MM.1S (cell line): ENCODE results near the gene MYO1C.

ENCODE experiments used
- DNase-seq: peaks from one replicate; pipeline ENCODE4 v3.0.0-alpha.2; 2015
- H2AFZ ChIP-seq: fragments of 300-600 bp; sonication (generic); 2 replicates; pipeline ENCODE4 v1.6.0; 2016; ENCODE audit warnings: antibody characterized with exemption, low read length
- H3F3A ChIP-seq: fragments of 300-600 bp; sonication (generic); 2 replicates; pipeline ENCODE4 v1.6.1; 2016; ENCODE audit warnings: mild to moderate bottlenecking, antibody characterized with exemption, low read length, moderate library complexity, mixed read lengths; ENCODE audit not compliant: insufficient read depth
- H3K27ac ChIP-seq: fragments of 300-600 bp; sonication (generic); 2 replicates; pipeline ENCODE4 v1.5.1; 2016; ENCODE audit warnings: mild to moderate bottlenecking, low read length
- H3K27me3 ChIP-seq: fragments of 300-600 bp; sonication (generic); replicated peaks from 2 replicates; pipeline ENCODE4 v1.6.0; 2016; ENCODE audit warnings: low read length; ENCODE audit not compliant: insufficient read depth
- H3K36me3 ChIP-seq: fragments of 300-600 bp; sonication (generic); replicated peaks from 2 replicates; pipeline ENCODE4 v1.6.1; 2016; ENCODE audit warnings: mild to moderate bottlenecking, low read length, mixed read lengths; ENCODE audit not compliant: insufficient read depth
- H3K4me1 ChIP-seq: fragments of 300-600 bp; sonication (generic); 2 replicates; pipeline ENCODE4 v1.6.1; 2016; ENCODE audit warnings: low read length, mixed read lengths
- H3K4me2 ChIP-seq: fragments of 300-600 bp; sonication (generic); 2 replicates; pipeline ENCODE4 v1.6.0; 2016; ENCODE audit warnings: low read depth, low read length
- H3K4me3 ChIP-seq: fragments of 300-600 bp; sonication (generic); 2 replicates; pipeline ENCODE4 v1.5.1; 2016; ENCODE audit warnings: low read length, mixed read lengths
- H3K79me2 ChIP-seq: fragments of 300-600 bp; sonication (generic); 2 replicates; pipeline ENCODE4 v1.6.1; 2016; ENCODE audit warnings: mixed run types, low read length, mixed read lengths
- H3K9ac ChIP-seq: fragments of 300-600 bp; sonication (generic); 2 replicates; pipeline ENCODE4 v1.6.1; 2016; ENCODE audit warnings: low read length, mixed read lengths
- H3K9me2 ChIP-seq: fragments of 300-600 bp; sonication (generic); replicated peaks from 2 replicates; pipeline ENCODE4 v1.6.1; 2016; ENCODE audit warnings: mild to moderate bottlenecking, low read length, mixed read lengths; ENCODE audit not compliant: insufficient read depth
- H3K9me3 ChIP-seq: fragments of 300-600 bp; sonication (generic); replicated peaks from 2 replicates; pipeline ENCODE4 v1.6.1; 2016; ENCODE audit warnings: mild to moderate bottlenecking, low read length, mixed read lengths; ENCODE audit not compliant: insufficient read depth
- H4K20me1 ChIP-seq: fragments of 300-600 bp; sonication (generic); 2 replicates; pipeline ENCODE4 v1.6.1; 2016; ENCODE audit warnings: mild to moderate bottlenecking, low read length, moderate library complexity, mixed read lengths; ENCODE audit not compliant: insufficient read depth
- EZH2 ChIP-seq: fragments of 300-600 bp; sonication (generic); optimal IDR thresholded peaks from 2 replicates; pipeline ENCODE3; 2017; ENCODE audit warnings: low read depth, mild to moderate bottlenecking, antibody characterized with exemption, low read length, mixed read lengths
- EZH2phosphoT487 ChIP-seq: fragments of 300-600 bp; sonication (generic); IDR thresholded peaks from 2 replicates; pipeline ENCODE4 v1.6.1; 2018; ENCODE audit warnings: antibody characterized with exemption, low read length
- TF ChIP-seq, protein P1 (sequence below): fragments of 300-600 bp; sonication (generic); IDR thresholded peaks from 2 replicates; pipeline ENCODE4 v1.5.1; 2016; ENCODE audit warnings: antibody characterized with exemption, low read length, mixed read lengths

MYO1C gene

GRCh38 chr17:1485423-1486376 is 6.8 kb downstream of the MYO1C start:
- peak overlapping the region; percentile 18; the same call in 1 of the 2 replicates for H3K27ac ChIP-seq
- no peaks in the 10 kb centered on the region for H3K9me3 ChIP-seq
- peaks cover 14% of the 10 kb centered on the region; the same call in 1 of the 2 replicates for H3K4me1 ChIP-seq
- peak overlapping the region; percentile 80 for H3K4me3 ChIP-seq
- H3K9me2 ChIP-seq: no peaks in the 10 kb centered on the region
- peak overlapping the region; percentile 70 for H3K9ac ChIP-seq
- DNase-seq: peak; percentile 30
- 0 out of 2 replicates have a peak, but pooled peaks cover 3% of the 10 kb centered on the region for H3F3A ChIP-seq
- H3K36me3 ChIP-seq: no peaks in the 10 kb centered on the region
- no peaks in the 10 kb centered on the region for H3K27me3 ChIP-seq
- no peak for TF ChIP-seq EZH2
- TF ChIP-seq EZH2phosphoT487: no peak
- TF ChIP-seq, protein P1, sequence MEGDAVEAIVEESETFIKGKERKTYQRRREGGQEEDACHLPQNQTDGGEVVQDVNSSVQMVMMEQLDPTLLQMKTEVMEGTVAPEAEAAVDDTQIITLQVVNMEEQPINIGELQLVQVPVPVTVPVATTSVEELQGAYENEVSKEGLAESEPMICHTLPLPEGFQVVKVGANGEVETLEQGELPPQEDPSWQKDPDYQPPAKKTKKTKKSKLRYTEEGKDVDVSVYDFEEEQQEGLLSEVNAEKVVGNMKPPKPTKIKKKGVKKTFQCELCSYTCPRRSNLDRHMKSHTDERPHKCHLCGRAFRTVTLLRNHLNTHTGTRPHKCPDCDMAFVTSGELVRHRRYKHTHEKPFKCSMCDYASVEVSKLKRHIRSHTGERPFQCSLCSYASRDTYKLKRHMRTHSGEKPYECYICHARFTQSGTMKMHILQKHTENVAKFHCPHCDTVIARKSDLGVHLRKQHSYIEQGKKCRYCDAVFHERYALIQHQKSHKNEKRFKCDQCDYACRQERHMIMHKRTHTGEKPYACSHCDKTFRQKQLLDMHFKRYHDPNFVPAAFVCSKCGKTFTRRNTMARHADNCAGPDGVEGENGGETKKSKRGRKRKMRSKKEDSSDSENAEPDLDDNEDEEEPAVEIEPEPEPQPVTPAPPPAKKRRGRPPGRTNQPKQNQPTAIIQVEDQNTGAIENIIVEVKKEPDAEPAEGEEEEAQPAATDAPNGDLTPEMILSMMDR: no peak
- H3K79me2 ChIP-seq: peaks cover 13% of the 10 kb centered on the region
- no peaks in the 10 kb centered on the region for H4K20me1 ChIP-seq
- peak overlapping the region; percentile 94 for H3K4me2 ChIP-seq
- peak overlapping the region; percentile 86 for H2AFZ ChIP-seq

DNA sequence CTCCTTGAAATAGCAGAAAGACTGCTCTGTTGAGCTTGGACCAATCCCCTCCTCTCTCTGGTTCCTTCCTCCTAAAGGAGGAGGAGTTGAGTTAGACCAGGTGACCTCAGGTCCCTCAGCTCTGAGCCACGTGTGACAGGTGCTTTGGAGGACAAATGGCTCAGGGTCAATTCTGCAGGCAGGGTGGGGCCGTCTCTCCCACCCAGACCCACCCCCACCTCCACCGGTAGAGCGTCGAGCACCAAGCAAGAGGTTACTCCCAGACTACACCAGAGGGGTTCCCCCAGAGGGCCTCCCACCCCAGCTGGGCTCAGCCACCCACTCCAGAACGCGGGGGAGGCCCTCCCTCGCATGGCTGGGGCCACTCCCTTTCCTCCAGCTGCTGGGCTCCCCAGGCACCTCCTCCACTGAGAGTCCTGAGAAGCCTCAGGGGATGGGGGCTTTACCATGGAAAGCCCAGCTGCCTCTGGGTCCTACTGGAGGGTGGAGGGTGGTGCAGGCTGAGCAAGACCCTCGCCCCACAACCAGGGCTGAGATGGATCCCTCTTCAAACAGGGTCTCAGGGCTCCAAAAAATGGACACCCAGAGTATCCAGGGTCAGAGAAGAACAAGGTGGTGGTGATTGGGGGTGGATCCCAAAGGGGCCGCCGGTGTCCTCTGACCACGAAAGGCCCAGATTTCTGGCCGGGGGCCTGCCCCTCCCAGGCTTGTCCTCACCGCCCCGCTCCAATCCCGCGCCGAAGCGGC is 7.6 kb downstream of the MYO1C start:
- Histone ChIP-seq H2AFZ (peak overlapping the region; percentile 55), H3K9me2 (no peaks in the 10 kb centered on the region), H4K20me1 (no peaks in the 10 kb centered on the region), H3K27me3 (no peaks in the 10 kb centered on the region), H3K9ac (peak overlapping the region; percentile 56), H3K36me3 (no peaks in the 10 kb centered on the region), H3K4me2 (peak overlapping the region; percentile 94), H3K9me3 (no peaks in the 10 kb centered on the region), H3K79me2 (peaks cover 11% of the 10 kb centered on the region), H3K4me1 (peaks cover 11% of the 10 kb centered on the region; the same call in 1 of the 2 replicates), H3K4me3 (peak overlapping the region; percentile 80), H3K27ac (peak overlapping the region; percentile 18; the same call in 1 of the 2 replicates), H3F3A (0 out of 2 replicates have a peak, but pooled peaks cover 1% of the 10 kb centered on the region)
- TF ChIP-seq EZH2phosphoT487: no peak
- TF ChIP-seq, protein P1: no peak
- TF ChIP-seq EZH2: no peak
- DNase-seq: peak; percentile 50

GRCh38 chr17:1484060-1484535 is 8.4 kb downstream of the MYO1C start:
- Histone ChIP-seq H3K79me2 (peaks cover 11% of the 10 kb centered on the region), H3K9me3 (no peaks in the 10 kb centered on the region), H3K4me3 (no peak overlapping the region), H3K9ac (no peak overlapping the region), H3F3A (no peaks in the 10 kb centered on the region), H3K9me2 (no peaks in the 10 kb centered on the region), H3K36me3 (no peaks in the 10 kb centered on the region), H3K27me3 (no peaks in the 10 kb centered on the region), H3K4me1 (peaks cover 11% of the 10 kb centered on the region; the same call in 1 of the 2 replicates), H4K20me1 (no peaks in the 10 kb centered on the region), H3K4me2 (peak overlapping the region; percentile 23; the same call in 1 of the 2 replicates), H2AFZ (no peak overlapping the region), H3K27ac (no peak overlapping the region)
- TF ChIP-seq, protein P1: no peak
- TF ChIP-seq EZH2 (no peak), EZH2phosphoT487 (no peak)
- no peak for DNase-seq
